GM21576 (cell line): ENCODE data around the gene CCM2.

Experiments used
- ATAC-seq: cut with Tn5 transposase; IDR thresholded peaks from one replicate; pipeline ENCODE4 v1.9.1; 2021; ENCODE audit warnings: mild to moderate bottlenecking, moderate library complexity; ENCODE audit not compliant: unreplicated experiment

The CCM2 gene

DNA sequence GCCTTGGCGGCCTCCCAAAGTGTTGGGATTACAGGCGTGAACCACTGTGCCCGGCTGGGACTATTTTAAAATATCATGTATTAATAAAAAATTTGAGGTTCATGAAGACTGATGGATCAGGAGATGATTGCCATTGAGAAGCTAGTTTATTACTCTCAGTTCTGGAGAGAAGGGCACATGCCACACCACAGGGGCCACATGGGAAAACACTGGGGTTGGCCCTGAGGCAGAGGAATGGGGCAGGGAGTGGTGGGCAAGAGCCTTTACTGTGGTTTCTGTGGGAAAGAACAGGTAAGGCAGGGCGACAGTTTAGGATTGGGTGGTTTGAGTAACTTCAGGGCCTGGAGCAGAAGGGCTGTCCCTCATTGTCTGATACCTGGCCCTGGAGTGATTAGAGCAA is 118.3 kb downstream of the CCM2 start:
- no peak for ATAC-seq

DNA sequence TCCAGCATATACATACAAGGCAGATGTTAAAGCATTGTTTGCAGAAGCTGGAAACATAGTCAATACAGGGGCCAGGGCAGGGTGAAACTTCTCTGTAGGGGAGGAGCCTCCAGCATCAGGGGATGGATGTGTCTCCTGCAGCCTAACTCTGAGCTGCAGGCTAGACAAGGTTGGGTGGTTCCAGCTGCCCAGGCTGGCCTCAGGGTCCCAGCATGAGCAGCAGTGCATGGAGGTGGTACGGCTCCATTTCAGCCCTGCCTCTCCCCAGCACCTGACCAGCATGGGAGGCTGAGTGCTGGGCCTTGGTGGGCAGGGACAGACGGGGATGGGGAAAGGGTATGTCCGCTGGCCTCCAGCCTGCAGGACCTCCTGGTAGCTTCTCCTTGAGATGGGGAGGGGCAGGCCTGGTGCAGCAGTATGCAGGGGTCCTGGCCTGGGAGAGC is 118.9 kb downstream of the CCM2 start:
- no peak for ATAC-seq

DNA sequence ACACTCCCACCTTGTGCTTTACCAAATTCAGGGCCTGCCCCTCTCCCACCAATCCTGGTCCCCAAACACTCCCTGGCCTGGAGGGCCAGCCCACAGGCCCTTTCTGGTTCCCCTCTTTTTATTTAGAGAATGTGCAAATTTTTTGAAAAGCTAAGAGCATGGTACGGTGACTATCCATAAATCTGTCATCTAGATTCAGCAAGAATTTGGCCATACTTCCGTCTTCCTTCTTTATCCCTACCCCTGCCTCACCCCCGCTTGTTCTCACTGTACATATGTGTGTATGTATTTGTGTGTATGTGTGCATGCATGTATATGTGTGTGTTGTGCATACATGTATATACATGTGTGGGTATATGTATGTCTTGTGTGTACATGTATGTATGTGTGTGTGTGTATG is 119.5 kb downstream of the CCM2 start:
- ATAC-seq: no peak

DNA sequence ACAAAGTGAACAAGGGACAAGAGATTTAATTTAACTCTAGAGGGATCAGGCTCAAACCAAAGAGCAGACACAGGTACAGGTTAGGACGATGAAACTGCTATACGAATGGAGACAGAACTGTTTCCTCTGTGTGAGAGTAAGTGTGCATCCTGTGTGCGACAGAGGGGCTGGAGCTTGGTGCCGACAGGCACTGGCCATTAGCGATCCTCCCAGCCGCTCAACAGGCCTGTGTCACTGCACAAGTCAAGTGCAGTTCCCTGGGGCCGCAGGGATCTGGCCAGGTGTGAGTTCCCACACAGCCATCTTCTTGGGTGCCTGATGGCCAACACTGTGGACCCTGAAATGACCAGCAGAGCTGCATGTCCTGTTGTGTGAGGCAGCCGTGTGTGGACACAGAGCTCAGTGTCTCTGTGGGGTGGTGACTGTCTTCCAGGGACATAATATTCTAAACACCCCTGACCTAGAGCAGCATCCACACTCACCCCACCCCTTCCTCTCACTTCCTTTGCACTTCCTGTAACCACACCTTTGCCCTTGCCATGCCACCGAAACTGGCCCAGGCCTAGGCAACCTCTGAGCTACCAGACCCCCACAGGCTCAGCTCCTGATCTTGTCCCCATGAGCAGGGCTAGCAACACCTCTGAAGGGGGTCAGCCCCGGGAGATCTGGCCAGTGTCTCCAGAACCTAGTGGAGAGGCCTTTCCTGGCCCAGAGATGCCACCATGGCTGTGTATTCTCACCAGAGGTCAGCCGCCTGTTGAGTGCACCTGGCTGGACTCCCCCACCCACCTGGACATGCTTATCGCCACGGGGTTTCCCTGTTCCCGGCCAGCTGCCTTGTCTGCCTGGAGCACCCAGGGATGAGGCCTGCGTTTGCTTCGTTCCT is 123.2 kb downstream of the CCM2 start:
- no peak for ATAC-seq

DNA sequence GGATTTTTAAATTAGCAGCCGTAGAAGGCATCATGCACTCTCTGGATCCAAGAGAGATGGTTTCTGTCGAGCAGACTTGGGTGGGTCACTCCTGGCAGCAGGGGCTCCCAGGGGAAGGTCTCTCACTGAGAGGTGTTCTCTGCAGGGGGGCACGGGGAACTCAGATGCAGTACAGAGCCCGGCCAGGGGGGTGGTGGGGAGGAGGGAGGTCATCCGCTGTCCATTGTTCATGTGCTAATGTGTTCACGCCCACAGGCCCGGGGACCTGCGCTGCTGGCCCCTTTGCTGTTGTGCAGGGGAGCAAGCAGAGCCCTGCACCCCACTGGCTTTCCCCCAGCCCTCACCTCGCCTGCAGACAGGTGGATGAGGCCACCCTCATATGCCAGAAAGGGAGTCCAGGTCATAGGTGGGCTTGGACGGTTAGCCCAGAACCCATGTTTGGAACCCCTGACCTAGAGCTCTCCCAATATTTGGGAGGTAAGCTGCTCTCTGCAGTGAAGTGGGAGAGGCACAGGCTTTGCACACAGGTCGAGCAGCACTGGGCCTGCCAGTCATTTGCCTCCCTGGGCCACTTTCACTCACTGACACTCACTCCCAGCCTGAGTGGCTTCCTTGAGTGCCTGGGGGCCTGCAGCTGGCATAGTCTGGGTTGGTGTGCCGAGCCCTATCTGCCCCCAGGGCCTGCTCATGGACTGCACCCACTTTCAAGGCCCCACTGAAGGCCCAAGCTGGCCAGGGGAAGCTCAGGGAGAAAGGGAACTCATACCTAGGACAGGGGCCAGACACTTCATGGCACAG is 124.1 kb downstream of the CCM2 start:
- ATAC-seq: no peak

DNA sequence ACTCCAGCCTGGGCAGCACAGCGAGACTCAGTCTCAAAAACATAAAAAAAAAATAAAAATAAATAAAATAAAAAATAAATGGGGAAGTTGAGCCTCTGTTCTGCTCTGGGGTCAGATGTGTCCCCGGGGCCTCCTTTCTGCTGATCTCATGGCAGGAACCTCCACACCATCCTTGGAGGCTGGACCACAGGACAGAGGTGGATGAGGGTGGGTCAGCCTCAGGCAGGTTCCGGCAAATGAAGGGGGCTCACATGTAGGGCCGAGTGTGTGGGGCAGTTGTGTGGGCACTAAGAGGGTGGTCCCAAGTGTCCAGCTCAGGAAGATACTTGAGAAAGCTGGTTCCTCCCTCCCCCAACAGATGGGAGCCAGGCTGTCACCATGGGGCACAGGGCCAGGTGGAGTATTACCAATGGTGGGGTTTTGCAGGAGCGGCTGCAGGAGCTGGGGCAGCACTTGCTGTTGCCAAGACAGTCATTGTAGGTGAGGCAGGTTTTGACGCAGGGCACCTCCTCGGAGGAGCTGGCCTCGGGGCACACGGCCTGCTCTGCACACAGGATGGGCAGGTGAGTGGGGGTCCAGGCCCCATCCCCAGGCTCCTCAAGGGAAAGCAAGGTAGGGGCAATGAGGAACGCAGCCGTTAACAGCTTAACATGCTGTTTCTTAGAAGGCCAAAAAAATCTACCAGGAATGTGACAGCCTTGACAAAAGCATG is 125.3 kb downstream of the CCM2 start:
- ATAC-seq: no peak
